Kidney (tissue), 14 donors: ENCODE measurements around the gene IPCEF1. TPM values are rescaled to one million over a fixed set of nuclear protein-coding genes. Genes with fewer than 3 reads are reported as not detected.

Source experiments
- DNase-seq, 5 donors: peaks; one replicate each; pipeline ENCODE4 v3.0.0-alpha.2; 2013 to 2020
- FAIRE-seq: peaks from 2 replicates; lab custom pipeline; 2012; peaks lifted over from hg19 to GRCh38; lab: Jason Lieb, UNC
- H3K27ac ChIP-seq, 2 donors: one replicate each; pipeline ENCODE4 v1.7.0; 2013; ENCODE audit warnings: low read depth in 2 of 2, low read length in 2 of 2, inconsistent platforms in 1 of 2
- H3K27me3 ChIP-seq: one replicate; pipeline ENCODE4 v1.7.1; 2013; ENCODE audit warnings: low read length, inconsistent platforms; ENCODE audit not compliant: control insufficient read depth, insufficient read depth
- H3K36me3 ChIP-seq, 3 donors: one replicate each; pipeline versions ENCODE4 v1.7.0 to v1.7.1; 2013; ENCODE audit warnings: low read length in 3 of 3, control low read depth in 1 of 3, inconsistent platforms in 1 of 3; ENCODE audit not compliant: insufficient read depth in 3 of 3, control insufficient read depth in 2 of 3
- H3K4me1 ChIP-seq, 3 donors: one replicate each; pipeline versions ENCODE4 v1.7.0 to v1.7.1; 2013; ENCODE audit warnings: low read length in 3 of 3, inconsistent platforms in 1 of 3, low read depth in 1 of 3; ENCODE audit not compliant: control insufficient read depth in 2 of 3, insufficient read depth in 2 of 3
- H3K4me3 ChIP-seq, 3 donors: one replicate each; pipeline versions ENCODE4 v1.7.0 to v1.8.1; 2013; ENCODE audit warnings: low read length in 3 of 3, control low read depth in 1 of 3, inconsistent platforms in 1 of 3
- H3K9ac ChIP-seq, 3 donors: one replicate each; pipeline versions ENCODE4 v1.7.0 to v1.7.1; 2013; ENCODE audit warnings: low read length in 3 of 3, control low read depth in 1 of 3, inconsistent platforms in 1 of 3
- H3K9me3 ChIP-seq, 3 donors: one replicate each; pipeline versions ENCODE4 v1.7.0 to v1.7.1; 2013; ENCODE audit warnings: low read length in 3 of 3, control low read depth in 1 of 3, inconsistent platforms in 1 of 3; ENCODE audit not compliant: control insufficient read depth in 2 of 3, insufficient read depth in 1 of 3
- intact Hi-C: fragments of 100-400 bp; cut with DNase I; formaldehyde crosslinking; loops from one replicate; pipeline ENCODE4 v1.11.1; 2022
- polyA plus RNA-seq: library from polyadenylated mRNA; stranded (reverse); fragments of 350-450 nt; fragmentation: Illumina TruSeq; extraction: RNeasy Lipid Tissue Mini Kit (QIAGEN cat#74804); gene quantifications from one replicate; pipeline ENCODE4 v1.2.3, GENCODE V29; 2014; ENCODE audit warnings: low read depth, low replicate concordance; ENCODE audit not compliant: insufficient read depth
- total RNA-seq: library from RNA; stranded (reverse); fragmentation: NEBNext Ultra II Directional; extraction: Animal tissue kit (Norgen Biotek cat#: 25700); gene quantifications from one replicate; pipeline ENCODE4 v1.2.1, GENCODE V29; 2021
- TF ChIP-seq, protein P1 (sequence below): IDR thresholded peaks from 3 replicates; pipeline ENCODE4 v1.5.1; 2012; ENCODE audit warnings: mild to moderate bottlenecking, moderate library complexity, borderline replicate concordance; ENCODE audit not compliant: insufficient read depth; ENCODE audit errors: extremely low read depth
- donor health status: control.
- donor health status: control.
- donor health status: control.
- donor health status: control.
- donor health status: control.
- donor health status: DM: yes; HTN: yes; CAD: no.
- donor health status: Normal renal cell carcinoma (clear cell type).

IPCEF1 gene
- total and polyA plus RNA-seq, 2 donors from 2014 or later, result 2.7 to 25.9 TPM

DNA sequence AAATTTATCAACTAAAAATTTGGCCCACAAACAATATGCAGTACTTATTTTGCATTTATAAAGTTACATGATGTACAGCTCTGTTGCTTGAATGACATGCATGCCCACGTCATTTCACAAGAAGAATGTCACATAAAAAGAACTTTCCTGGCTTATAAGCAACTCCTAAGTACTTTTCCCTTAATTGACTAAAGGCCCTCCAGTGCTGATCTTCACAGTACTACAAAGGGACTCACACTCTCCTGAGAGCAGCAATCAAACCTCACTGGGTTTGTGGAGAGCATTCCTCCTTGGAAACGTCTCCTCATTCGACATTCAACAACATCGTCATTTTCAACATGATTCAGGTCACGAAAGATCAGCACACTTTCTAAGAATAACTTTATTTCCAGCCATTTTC, 111.1 kb downstream of the IPCEF1 start:
- Histone ChIP-seq H3K9me3 (no peaks in the 10 kb centered on the region), H3K36me3 (no peaks in the 10 kb centered on the region), H3K27me3 (no peaks in the 10 kb centered on the region), H3K9ac (no peak overlapping the region), H3K4me3 (no peak overlapping the region), H3K27ac (no peak overlapping the region), H3K4me1 (peaks cover 0 to 9% (median 0%) of the 10 kb centered on the region in 3 donors)
- no peak for DNase-seq
- FAIRE-seq, result no peak
- intact Hi-C loops, result no loop called here
- TF ChIP-seq, protein P1, sequence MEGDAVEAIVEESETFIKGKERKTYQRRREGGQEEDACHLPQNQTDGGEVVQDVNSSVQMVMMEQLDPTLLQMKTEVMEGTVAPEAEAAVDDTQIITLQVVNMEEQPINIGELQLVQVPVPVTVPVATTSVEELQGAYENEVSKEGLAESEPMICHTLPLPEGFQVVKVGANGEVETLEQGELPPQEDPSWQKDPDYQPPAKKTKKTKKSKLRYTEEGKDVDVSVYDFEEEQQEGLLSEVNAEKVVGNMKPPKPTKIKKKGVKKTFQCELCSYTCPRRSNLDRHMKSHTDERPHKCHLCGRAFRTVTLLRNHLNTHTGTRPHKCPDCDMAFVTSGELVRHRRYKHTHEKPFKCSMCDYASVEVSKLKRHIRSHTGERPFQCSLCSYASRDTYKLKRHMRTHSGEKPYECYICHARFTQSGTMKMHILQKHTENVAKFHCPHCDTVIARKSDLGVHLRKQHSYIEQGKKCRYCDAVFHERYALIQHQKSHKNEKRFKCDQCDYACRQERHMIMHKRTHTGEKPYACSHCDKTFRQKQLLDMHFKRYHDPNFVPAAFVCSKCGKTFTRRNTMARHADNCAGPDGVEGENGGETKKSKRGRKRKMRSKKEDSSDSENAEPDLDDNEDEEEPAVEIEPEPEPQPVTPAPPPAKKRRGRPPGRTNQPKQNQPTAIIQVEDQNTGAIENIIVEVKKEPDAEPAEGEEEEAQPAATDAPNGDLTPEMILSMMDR, result no peak

DNA sequence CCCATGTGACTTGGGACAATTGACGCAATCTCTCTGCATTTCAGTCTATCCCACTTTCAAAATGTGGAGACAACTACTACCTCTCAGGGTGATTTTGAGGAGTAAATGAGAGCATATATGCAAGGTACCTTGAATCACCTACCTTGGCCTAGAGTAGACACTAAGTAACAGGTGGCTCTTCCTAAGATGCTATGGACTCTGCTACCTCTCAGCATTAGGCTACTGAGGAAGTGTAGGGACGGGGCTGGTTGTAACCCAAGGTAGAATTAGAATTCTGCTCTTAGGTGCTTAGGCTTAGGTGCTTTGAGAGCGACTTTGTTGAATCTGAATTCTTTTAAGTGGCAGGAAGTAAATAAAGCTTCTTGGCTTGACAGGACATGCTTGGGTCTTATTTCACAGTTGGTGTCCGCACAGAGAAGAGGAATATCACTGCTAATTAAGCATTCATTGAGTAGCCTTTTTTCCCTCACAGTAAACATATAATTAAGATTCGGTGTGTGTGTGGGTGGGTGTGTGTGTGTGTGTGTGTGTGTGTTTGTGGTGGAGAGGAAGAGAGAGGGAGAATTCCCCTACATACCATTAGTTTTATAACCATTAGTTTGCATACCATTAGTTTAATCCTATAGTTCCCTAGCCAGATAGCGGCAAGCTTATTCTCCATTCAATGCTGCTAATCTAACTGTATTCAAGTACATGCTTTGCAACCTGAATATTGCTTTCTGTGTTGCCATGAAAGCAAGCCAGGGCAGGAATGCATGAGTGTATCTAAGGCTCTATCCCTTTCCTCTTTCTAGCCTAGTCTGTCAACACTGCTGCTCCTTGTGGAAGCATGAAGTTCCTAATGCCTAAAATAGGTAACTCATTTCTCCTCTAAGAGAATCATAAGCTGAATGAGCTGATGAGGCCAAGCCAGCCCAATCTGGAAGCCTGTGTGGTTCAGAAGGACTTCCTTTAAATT, 112.5 kb downstream of the IPCEF1 start:
- TF ChIP-seq, protein P1, result no peak
- no peaks in the 10 kb centered on the region for H3K27me3 ChIP-seq
- peaks cover 0 to 9% (median 0%) of the 10 kb centered on the region in 3 donors for H3K4me1 ChIP-seq
- no peak overlapping the region for H3K4me3 ChIP-seq
- intact Hi-C loops, result no loop called here
- no peaks in the 10 kb centered on the region for H3K36me3 ChIP-seq
- H3K27ac ChIP-seq, result no peak overlapping the region
- FAIRE-seq, result no peak
- H3K9ac ChIP-seq, result no peak overlapping the region
- no peaks in the 10 kb centered on the region for H3K9me3 ChIP-seq
- peak in 2 of 5 donors; percentile 38 to 50 for DNase-seq

DNA sequence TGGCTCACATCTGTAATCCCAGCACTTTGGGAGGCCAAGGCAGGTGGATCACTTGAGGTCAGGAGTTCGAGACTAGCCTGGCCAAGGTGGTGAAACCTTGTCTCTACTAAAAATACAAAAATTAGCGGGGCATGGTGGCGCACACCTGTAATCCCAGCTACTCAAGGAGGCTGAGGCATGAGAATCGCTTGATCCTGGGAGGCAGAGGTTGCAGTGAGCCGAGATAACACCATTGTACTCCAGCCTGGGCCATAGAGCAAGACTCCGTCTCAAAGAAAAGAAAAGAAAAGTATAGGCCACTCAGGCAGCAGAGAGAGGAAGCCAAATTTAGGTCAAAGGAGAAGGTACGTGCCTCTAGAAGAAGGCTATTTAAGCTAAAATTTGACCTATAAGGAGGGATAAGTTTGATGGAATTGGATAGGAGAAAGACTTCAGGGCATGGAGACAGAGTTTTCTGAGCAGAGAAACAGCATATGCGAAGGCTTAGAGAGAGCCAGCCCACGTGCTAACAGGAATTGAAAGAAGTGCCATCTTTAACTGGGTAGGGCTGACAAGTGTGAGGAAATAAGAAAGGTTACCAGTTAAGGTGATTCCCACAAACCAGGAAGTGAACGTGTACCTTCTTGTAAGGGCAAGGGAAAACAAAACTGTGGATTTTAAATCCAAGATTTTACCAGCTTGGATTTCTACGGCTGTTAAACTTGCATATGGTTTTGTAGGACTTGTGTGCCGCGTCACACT, 113.8 kb downstream of the IPCEF1 start:
- H3K4me1 ChIP-seq, result peaks cover 0 to 9% (median 0%) of the 10 kb centered on the region in 3 donors
- no peaks in the 10 kb centered on the region for H3K36me3 ChIP-seq
- FAIRE-seq (no peak), DNase-seq (no peak)
- H3K9me3 ChIP-seq, result no peaks in the 10 kb centered on the region
- no peak overlapping the region for H3K4me3 ChIP-seq
- H3K9ac ChIP-seq, result no peak overlapping the region
- no peak overlapping the region for H3K27ac ChIP-seq
- TF ChIP-seq, protein P1, result no peak
- H3K27me3 ChIP-seq, result no peaks in the 10 kb centered on the region
- intact Hi-C loops, result no loop called here
